PC-3 (cell line): ENCODE measurements around the gene HMGN5. TPM values are rescaled to one million over a fixed set of nuclear protein-coding genes. Genes with fewer than 3 reads are reported as not detected.
A peak's percentile ranks its signal among the peaks of the same experiment; 100 is the strongest.

Source experiments
- ATAC-seq: fragments of 200-7000 bp; cut with Tn5 transposase; 2 replicates; pipeline ENCODE4 v1.9.1; 2020; ENCODE audit warnings: mild to moderate bottlenecking, moderate library complexity
- BruUV-seq: library from RNA; stranded (reverse); fragments of 400-500 nt; replicated peaks from 2 replicates; lab custom pipeline; 2021; lab: Mats Ljungman, UMichigan
- CTCF ChIA-PET: fragments of 300-600 bp; sonication (Branson Sonifier 250); formaldehyde crosslinking; loops from one replicate; lab custom pipeline; 2022; ENCODE audit warnings: antibody characterized with exemption; lab: Charles Lee
- POLR2A ChIA-PET: fragments of 300-600 bp; sonication (Branson Sonifier 250); formaldehyde crosslinking; loops from one replicate; lab custom pipeline; 2022; ENCODE audit warnings: antibody characterized with exemption; ENCODE audit not compliant: unreplicated experiment; lab: Charles Lee
- DNase-seq: peaks from one replicate; pipeline ENCODE4 v3.0.0-alpha.2; 2015
- H2AFZ ChIP-seq: fragments of 300-600 bp; sonication (generic); 2 replicates; pipeline ENCODE4 v1.6.0; 2016; ENCODE audit warnings: antibody characterized with exemption, low read length
- H3F3A ChIP-seq: fragments of 300-600 bp; sonication (generic); one replicate; pipeline ENCODE4 v1.6.0; 2017; ENCODE audit warnings: antibody characterized with exemption, low read length, control low read depth, mild to moderate bottlenecking; ENCODE audit not compliant: unreplicated experiment
- H3K27ac ChIP-seq: fragments of 300-600 bp; sonication (generic); 2 replicates; pipeline ENCODE4 v1.5.1; 2016; ENCODE audit warnings: mild to moderate bottlenecking, low read length
- H3K27me3 ChIP-seq: fragments of 300-600 bp; sonication (generic); 2 replicates; pipeline ENCODE4 v1.6.1; 2016; ENCODE audit warnings: low read length, mixed read lengths
- H3K36me3 ChIP-seq: fragments of 300-600 bp; sonication (generic); 2 replicates; pipeline ENCODE4 v1.6.1; 2016; ENCODE audit warnings: low read depth, mixed run types, low read length, mixed read lengths
- H3K4me1 ChIP-seq: fragments of 300-600 bp; sonication (generic); 2 replicates; pipeline ENCODE4 v1.5.1; 2016; ENCODE audit warnings: low read length; ENCODE audit not compliant: insufficient read depth
- H3K4me2 ChIP-seq: fragments of 300-600 bp; sonication (generic); 2 replicates; pipeline ENCODE4 v1.6.0; 2016; ENCODE audit warnings: low read length
- H3K4me3 ChIP-seq: fragments of 300-600 bp; sonication (generic); 2 replicates; pipeline ENCODE4 v1.5.1; 2016; ENCODE audit warnings: mild to moderate bottlenecking, low read length, mixed read lengths
- H3K79me2 ChIP-seq: fragments of 300-600 bp; sonication (generic); 2 replicates; pipeline ENCODE4 v1.6.1; 2017; ENCODE audit warnings: low read length, mixed read lengths
- H3K9ac ChIP-seq: fragments of 300-600 bp; sonication (generic); 2 replicates; pipeline ENCODE4 v1.6.0; 2016; ENCODE audit warnings: mild to moderate bottlenecking, low read length
- H3K9me2 ChIP-seq: fragments of 300-600 bp; sonication (generic); replicated peaks from 2 replicates; pipeline ENCODE4 v1.6.1; 2016; ENCODE audit warnings: mixed run types, low read length, mixed read lengths
- H3K9me3 ChIP-seq: fragments of 300-600 bp; sonication (generic); 2 replicates; pipeline ENCODE4 v1.6.1; 2016; ENCODE audit warnings: low read length, mixed read lengths
- H4K20me1 ChIP-seq: fragments of 300-600 bp; sonication (generic); 2 replicates; pipeline ENCODE4 v1.6.1; 2016; ENCODE audit warnings: low read length, mixed read lengths
- CTCF ChIP-seq: fragments of 300-600 bp; sonication (generic); conservative IDR thresholded peaks from 2 replicates; pipeline ENCODE4 v1.5.1; 2017; ENCODE audit warnings: antibody characterized with exemption, low read depth, mild to moderate bottlenecking, low read length
- EZH2 ChIP-seq: fragments of 300-600 bp; sonication (generic); IDR thresholded peaks from one replicate; pipeline ENCODE4 v1.6.1; 2017; ENCODE audit warnings: antibody characterized with exemption, mild to moderate bottlenecking, low read length; ENCODE audit not compliant: unreplicated experiment
- EZH2phosphoT487 ChIP-seq: fragments of 300-600 bp; sonication (generic); IDR thresholded peaks from 2 replicates; pipeline ENCODE4 v1.6.1; 2018; ENCODE audit warnings: mild to moderate bottlenecking, antibody characterized with exemption, low read length, borderline replicate concordance
- intact Hi-C: fragments of 100-400 bp; cut with micrococcal nuclease; formaldehyde crosslinking; loops from 2 replicates; pipeline ENCODE4 v1.9.0; 2023
- total RNA-seq: library from RNA; depleted of rRNA; stranded (reverse); fragments of >200 nt; gene quantifications from 2 replicates; pipeline ENCODE4 v1.2.3, GENCODE V29; 2014

HMGN5 gene
- total RNA-seq, 1 experiment from 2014 or later: 2.9 TPM

DNA sequence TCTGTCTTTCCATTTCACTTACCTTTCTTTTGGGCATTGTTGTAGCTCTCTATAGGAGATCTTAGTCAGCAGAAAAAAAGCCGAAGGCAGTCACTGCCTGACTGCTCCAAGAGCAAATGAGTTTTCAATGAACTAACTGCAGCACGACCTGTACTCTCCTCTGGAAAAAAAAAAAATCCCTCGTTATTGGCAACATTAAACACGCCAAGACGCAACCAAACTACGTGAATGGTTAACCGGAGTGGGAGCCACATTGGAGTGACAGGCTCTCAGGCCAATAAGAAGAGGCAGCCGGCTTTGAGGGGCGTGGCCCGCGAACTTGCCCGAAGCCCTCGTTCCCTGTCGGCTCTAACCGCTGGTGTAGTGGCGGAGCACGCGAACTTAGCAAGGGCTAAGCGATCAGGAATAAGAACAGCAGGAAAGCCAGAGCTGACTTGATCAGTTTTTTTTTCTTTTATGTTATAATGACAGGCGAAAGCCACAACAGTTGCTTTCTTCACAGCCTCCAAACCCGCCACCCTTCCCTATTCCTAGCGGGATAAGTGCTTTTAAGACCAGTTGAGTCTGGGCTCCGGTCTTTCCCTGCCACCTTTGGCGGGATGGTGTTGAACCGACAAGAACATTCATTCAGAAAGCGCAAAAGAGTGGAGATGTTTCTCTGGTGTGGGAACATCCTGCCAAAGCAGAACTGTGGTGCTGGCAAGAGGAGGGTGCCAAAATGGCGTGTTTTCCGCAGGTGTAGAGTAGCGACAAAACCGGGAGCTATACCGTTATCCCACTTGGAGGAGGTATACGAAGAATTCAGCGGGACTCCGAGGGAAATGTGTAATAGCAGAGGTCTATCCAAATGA, 80.0 kb downstream of the HMGN5 start:
- ChIA-PET CTCF (interaction anchor here (0.6 to 1.2 kb wide), 2 partner anchors 241 to 495 kb away, joined by 3 read pairs; no protein-coding TSS in a partner anchor), POLR2A (interaction anchor here (0.6 kb wide), 1 partner anchor 242 kb away, joined by 4 read pairs; no protein-coding TSS in a partner anchor)
- peak; percentile 96 for ATAC-seq
- Histone ChIP-seq H3K27me3 (peaks cover 12% of the 10 kb centered on the region; the same call in 1 of the 2 replicates), H3K4me3 (peak overlapping the region; percentile 94), H3K9ac (peak overlapping the region; percentile 30), H2AFZ (peak overlapping the region; percentile 100), H4K20me1 (no peaks in the 10 kb centered on the region), H3K36me3 (no peaks in the 10 kb centered on the region), H3K9me2 (no peaks in the 10 kb centered on the region), H3K4me2 (peak overlapping the region; percentile 95), H3K79me2 (no peaks in the 10 kb centered on the region), H3K4me1 (no peaks in the 10 kb centered on the region), H3K9me3 (no peaks in the 10 kb centered on the region), H3K27ac (no peak overlapping the region), H3F3A (no peaks in the 10 kb centered on the region)
- no TSS peak for BruUV-seq
- DNase-seq: peak; percentile 94
- TF ChIP-seq EZH2 (no peak), CTCF (no peak), EZH2phosphoT487 (no peak)
- intact Hi-C loops: loop anchor here (1.0 to 2.0 kb wide), 3 partner anchors 241 to 313 kb away; partner anchors contain the start of gene BRWD3

DNA sequence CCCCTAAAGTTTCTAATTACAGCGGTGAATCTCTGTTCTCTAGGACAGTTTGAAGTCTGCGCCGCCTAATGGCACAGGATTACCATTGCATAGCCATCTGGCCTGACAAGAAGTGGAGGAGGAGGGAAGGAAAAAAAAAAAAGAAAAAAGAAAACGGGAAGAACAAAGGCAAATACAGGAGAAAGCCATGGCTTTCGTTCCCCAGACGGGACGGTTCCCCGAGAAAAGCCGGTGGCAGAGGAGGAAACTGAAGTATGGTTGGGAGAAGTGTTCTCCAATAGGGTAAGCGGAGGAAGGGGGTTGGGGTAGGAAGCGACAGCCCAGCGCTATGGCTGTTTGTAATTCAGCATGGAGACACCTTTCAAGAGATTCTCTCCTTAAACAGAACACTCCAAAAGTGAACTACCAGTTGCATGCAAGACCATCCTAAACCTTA, 80.8 kb downstream of the HMGN5 start:
- ATAC-seq: peak; percentile 54
- H3K9ac ChIP-seq: peak overlapping the region; percentile 30
- peak; percentile 62 for DNase-seq
- TF ChIP-seq CTCF (peak; percentile 81), EZH2 (no peak)
- no peaks in the 10 kb centered on the region for H3F3A ChIP-seq
- H3K4me2 ChIP-seq: peak overlapping the region; percentile 95
- intact Hi-C loops: loop anchor here (1.0 to 2.0 kb wide), 4 partner anchors 241 to 312 kb away; partner anchors contain the start of gene BRWD3
- H3K4me3 ChIP-seq: peak overlapping the region; percentile 94
- H4K20me1 ChIP-seq: no peaks in the 10 kb centered on the region
- H3K36me3 ChIP-seq: no peaks in the 10 kb centered on the region
- peak overlapping the region; percentile 100 for H2AFZ ChIP-seq
- no peaks in the 10 kb centered on the region for H3K4me1 ChIP-seq
- POLR2A ChIA-PET: interaction anchor here (0.6 kb wide), 1 partner anchor 241 kb away, joined by 4 read pairs; no protein-coding TSS in a partner anchor
- no peak overlapping the region for H3K27ac ChIP-seq
- BruUV-seq: no TSS peak
- H3K79me2 ChIP-seq: no peaks in the 10 kb centered on the region
- no peaks in the 10 kb centered on the region for H3K9me2 ChIP-seq
- CTCF ChIA-PET: interaction anchor here (0.6 to 1.3 kb wide), 6 partner anchors 47 to 496 kb away, joined by 3 to 4 read pairs (median 3); no protein-coding TSS in a partner anchor
- H3K9me3 ChIP-seq: no peaks in the 10 kb centered on the region
- H3K27me3 ChIP-seq: peaks cover 12% of the 10 kb centered on the region; the same call in 1 of the 2 replicates
